SU-DHL-6 (cell line): ENCODE data around the gene SMARCA5.

Experiments used
- EZH2phosphoT487 ChIP-seq: fragments of 200-600 bp; sonication (generic), shearing (Covaris generic); conservative IDR thresholded peaks from 2 replicates; pipeline ENCODE4 v1.6.1; 2018; ENCODE audit warnings: mild to moderate bottlenecking, antibody characterized with exemption, low read length, moderate library complexity, mixed read lengths
- TF ChIP-seq, protein P1 (sequence below): fragments of 200-600 bp; sonication (generic); IDR thresholded peaks from one replicate; pipeline ENCODE4 v1.5.1; 2017; ENCODE audit warnings: antibody characterized with exemption, mild to moderate bottlenecking, low read length, moderate library complexity; ENCODE audit not compliant: insufficient read depth, poor library complexity, severe bottlenecking

DNA sequence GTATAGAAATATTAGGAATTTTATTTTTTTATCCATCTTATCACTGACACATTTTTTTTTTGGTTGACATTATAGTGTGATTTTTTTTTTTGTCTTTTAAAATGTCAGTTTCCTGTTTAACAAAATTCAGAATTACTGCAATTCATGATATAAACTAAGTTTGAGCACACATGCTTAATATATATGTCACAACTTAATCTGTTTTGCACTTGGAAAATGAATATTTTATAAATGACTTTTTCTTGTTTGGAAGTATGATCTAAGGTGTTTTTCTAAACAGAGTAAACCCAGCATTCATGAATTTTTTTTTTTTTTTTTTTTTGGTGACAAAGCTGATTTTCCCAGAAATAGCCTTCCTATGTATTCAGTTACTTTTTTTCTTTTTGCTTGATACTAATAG, 2.4 kb downstream of the SMARCA5 start:
- TF ChIP-seq, protein P1, sequence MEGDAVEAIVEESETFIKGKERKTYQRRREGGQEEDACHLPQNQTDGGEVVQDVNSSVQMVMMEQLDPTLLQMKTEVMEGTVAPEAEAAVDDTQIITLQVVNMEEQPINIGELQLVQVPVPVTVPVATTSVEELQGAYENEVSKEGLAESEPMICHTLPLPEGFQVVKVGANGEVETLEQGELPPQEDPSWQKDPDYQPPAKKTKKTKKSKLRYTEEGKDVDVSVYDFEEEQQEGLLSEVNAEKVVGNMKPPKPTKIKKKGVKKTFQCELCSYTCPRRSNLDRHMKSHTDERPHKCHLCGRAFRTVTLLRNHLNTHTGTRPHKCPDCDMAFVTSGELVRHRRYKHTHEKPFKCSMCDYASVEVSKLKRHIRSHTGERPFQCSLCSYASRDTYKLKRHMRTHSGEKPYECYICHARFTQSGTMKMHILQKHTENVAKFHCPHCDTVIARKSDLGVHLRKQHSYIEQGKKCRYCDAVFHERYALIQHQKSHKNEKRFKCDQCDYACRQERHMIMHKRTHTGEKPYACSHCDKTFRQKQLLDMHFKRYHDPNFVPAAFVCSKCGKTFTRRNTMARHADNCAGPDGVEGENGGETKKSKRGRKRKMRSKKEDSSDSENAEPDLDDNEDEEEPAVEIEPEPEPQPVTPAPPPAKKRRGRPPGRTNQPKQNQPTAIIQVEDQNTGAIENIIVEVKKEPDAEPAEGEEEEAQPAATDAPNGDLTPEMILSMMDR = no peak
- no peak for TF ChIP-seq EZH2phosphoT487
